HL-60 (cell line): ENCODE data around the gene RAB3IP.

Experiments
- TF ChIP-seq, protein P1 (sequence below): IDR thresholded peaks from one replicate; pipeline ENCODE4 v1.5.1; 2011; ENCODE audit warnings: low read length, control low read depth, inconsistent platforms; ENCODE audit not compliant: insufficient read depth
- TF ChIP-seq, protein P2 (sequence below): IDR thresholded peaks from 2 replicates; pipeline ENCODE4 v1.6.1; 2012; ENCODE audit warnings: low read depth; ENCODE audit not compliant: insufficient replicate concordance

DNA sequence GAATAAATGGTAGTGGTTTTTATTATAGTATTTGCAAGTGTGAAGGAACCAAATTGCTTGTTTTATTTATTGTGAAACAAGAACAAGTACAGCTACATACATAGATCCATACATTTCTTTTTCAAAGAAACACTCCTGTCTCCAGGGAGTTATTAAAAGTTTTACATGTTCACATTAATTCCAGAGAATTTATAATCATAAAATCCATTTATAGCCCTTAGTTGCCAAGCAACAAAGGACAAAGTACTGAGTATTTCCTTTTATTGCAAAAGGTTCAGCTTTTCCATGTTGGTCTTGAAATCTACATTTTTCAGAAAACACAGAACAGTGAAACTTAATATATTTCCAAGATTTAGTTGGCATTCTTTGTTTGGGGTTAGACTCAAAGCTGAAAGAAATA, 95.9 kb downstream of the RAB3IP start:
- TF ChIP-seq, protein P1, sequence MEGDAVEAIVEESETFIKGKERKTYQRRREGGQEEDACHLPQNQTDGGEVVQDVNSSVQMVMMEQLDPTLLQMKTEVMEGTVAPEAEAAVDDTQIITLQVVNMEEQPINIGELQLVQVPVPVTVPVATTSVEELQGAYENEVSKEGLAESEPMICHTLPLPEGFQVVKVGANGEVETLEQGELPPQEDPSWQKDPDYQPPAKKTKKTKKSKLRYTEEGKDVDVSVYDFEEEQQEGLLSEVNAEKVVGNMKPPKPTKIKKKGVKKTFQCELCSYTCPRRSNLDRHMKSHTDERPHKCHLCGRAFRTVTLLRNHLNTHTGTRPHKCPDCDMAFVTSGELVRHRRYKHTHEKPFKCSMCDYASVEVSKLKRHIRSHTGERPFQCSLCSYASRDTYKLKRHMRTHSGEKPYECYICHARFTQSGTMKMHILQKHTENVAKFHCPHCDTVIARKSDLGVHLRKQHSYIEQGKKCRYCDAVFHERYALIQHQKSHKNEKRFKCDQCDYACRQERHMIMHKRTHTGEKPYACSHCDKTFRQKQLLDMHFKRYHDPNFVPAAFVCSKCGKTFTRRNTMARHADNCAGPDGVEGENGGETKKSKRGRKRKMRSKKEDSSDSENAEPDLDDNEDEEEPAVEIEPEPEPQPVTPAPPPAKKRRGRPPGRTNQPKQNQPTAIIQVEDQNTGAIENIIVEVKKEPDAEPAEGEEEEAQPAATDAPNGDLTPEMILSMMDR: no peak
- TF ChIP-seq, protein P2, sequence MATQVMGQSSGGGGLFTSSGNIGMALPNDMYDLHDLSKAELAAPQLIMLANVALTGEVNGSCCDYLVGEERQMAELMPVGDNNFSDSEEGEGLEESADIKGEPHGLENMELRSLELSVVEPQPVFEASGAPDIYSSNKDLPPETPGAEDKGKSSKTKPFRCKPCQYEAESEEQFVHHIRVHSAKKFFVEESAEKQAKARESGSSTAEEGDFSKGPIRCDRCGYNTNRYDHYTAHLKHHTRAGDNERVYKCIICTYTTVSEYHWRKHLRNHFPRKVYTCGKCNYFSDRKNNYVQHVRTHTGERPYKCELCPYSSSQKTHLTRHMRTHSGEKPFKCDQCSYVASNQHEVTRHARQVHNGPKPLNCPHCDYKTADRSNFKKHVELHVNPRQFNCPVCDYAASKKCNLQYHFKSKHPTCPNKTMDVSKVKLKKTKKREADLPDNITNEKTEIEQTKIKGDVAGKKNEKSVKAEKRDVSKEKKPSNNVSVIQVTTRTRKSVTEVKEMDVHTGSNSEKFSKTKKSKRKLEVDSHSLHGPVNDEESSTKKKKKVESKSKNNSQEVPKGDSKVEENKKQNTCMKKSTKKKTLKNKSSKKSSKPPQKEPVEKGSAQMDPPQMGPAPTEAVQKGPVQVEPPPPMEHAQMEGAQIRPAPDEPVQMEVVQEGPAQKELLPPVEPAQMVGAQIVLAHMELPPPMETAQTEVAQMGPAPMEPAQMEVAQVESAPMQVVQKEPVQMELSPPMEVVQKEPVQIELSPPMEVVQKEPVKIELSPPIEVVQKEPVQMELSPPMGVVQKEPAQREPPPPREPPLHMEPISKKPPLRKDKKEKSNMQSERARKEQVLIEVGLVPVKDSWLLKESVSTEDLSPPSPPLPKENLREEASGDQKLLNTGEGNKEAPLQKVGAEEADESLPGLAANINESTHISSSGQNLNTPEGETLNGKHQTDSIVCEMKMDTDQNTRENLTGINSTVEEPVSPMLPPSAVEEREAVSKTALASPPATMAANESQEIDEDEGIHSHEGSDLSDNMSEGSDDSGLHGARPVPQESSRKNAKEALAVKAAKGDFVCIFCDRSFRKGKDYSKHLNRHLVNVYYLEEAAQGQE: no peak
